Measurements from ENCODE around the gene NRP2. TPM values are rescaled to one million over a fixed set of nuclear protein-coding genes. Genes with fewer than 3 reads are reported as not detected.

NRP2 gene
- total RNA-seq, 2 experiments from 2014 or later: 0.26 to 5.7 TPM

DNA sequence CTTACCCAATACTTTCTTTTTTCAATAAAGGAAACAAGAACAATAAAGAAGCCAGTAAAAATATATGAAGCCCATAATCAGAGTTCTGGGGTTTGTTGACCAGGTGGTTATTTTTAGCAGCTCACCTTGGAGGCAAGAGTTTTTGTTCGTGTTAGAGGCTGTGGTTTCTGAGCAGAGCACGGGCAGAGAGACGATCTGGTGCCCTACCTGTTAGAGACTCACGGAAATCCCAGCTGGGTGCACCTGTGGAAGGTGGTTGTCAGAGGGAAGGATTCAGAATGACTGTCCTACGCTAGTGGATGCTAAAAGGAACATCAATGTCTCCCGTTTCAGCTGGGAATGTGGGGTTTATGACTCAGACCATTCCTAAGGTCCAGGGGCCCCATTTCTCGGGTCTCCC lies 87.6 kb downstream of the NRP2 start:
- no peak for DNase-seq
- no peaks in the 10 kb centered on the region for H3K36me3 Mint-ChIP-seq
- CTCF ChIA-PET: interaction anchor here (0.8 to 1.0 kb wide), 2 partner anchors 9 to 156 kb away, joined by 3 read pairs; no protein-coding TSS in a partner anchor
- no peak for ATAC-seq
- no peaks in the 10 kb centered on the region for H3K9me3 Mint-ChIP-seq (ENCODE audit: low read depth)
- no peak overlapping the region for H3K27ac Mint-ChIP-seq
- H3K4me1 Mint-ChIP-seq: no peaks in the 10 kb centered on the region
- H3K27me3 Mint-ChIP-seq: peaks cover 33% of the 10 kb centered on the region
- H3K4me3 Mint-ChIP-seq: no peak overlapping the region

DNA sequence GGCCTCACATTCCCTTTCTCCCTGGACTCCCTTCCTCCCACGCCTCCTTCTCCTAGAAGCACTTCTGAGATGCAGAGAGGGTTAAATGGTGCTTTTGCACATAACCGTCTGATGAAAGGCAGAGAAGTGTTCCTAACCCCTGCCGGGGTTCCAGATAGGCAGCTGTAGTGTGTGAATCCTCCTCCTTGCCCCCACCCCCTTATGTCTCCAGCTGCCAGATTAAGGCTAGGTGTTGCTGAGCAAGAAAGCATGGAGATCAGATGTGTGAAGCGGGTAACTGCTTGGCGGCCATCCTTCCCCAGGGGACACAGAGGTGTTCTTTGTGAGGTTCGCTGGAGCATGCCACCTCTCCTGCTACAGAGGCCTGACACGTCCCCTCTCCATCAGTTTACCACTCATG lies 88.3 kb downstream of the NRP2 start:
- ATAC-seq: no peak
- no peak for DNase-seq
- no peaks in the 10 kb centered on the region for H3K36me3 Mint-ChIP-seq
- H3K4me3 Mint-ChIP-seq: no peak overlapping the region
- H3K27me3 Mint-ChIP-seq: peaks cover 33% of the 10 kb centered on the region
- H3K9me3 Mint-ChIP-seq (ENCODE audit: low read depth): no peaks in the 10 kb centered on the region
- no peaks in the 10 kb centered on the region for H3K4me1 Mint-ChIP-seq
- CTCF ChIA-PET: interaction anchor here (1.0 kb wide), 1 partner anchor 8 kb away, joined by 3 read pairs; no protein-coding TSS in a partner anchor
- H3K27ac Mint-ChIP-seq: no peak overlapping the region

DNA sequence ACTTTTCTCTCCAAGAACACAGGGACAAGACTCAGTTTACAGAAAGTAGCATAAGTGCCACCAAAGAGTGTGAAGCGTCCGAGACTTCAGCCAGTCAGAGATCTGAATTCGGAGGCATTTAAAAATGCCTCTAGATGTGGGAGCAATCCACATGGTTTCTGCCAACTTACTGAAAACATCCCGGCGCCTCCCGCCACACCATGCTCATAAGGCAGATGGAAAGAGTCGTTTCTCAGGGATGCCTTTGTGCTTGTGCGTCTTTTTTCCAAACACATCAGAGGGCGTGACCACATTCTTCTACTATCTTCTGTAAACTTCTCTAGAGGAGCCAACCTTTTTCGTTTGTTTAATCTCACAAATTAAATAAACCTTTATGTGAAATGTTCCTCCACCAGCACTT lies 88.7 kb downstream of the NRP2 start:
- ATAC-seq (no peak), DNase-seq (no peak)
- H3K27ac Mint-ChIP-seq: no peak overlapping the region
- CTCF ChIA-PET: no interaction called here
- H3K4me3 Mint-ChIP-seq: no peak overlapping the region
- peaks cover 33% of the 10 kb centered on the region for H3K27me3 Mint-ChIP-seq
- H3K4me1 Mint-ChIP-seq: no peaks in the 10 kb centered on the region
- H3K9me3 Mint-ChIP-seq (ENCODE audit: low read depth): no peaks in the 10 kb centered on the region
- no peaks in the 10 kb centered on the region for H3K36me3 Mint-ChIP-seq

DNA sequence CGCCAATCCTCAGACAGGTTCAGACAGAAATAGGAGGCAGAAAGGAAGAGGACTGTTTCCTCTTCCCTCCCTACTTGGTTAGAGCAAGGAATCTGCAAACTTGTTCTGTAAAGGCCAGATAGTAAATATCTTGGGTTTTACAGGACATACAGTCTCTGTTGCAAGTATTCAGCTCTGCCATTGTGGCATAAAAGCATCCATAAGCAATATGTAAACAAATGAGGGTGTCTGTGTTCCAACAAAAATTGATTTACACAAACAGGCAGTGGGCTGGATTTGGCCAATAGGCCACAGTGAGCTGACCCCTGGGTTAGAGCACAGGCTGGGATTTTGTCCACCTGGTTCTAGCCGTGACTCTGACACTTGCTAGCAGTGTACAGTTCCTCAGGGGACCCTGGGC lies 89.4 kb downstream of the NRP2 start:
- Mint-ChIP-seq H3K27me3 (peaks cover 31% of the 10 kb centered on the region), H3K27ac (no peak overlapping the region), H3K4me3 (no peak overlapping the region), H3K36me3 (no peaks in the 10 kb centered on the region), H3K9me3 (ENCODE audit: low read depth) (no peaks in the 10 kb centered on the region), H3K4me1 (no peaks in the 10 kb centered on the region)
- DNase-seq (no peak), ATAC-seq (no peak)
- CTCF ChIA-PET: no interaction called here

DNA sequence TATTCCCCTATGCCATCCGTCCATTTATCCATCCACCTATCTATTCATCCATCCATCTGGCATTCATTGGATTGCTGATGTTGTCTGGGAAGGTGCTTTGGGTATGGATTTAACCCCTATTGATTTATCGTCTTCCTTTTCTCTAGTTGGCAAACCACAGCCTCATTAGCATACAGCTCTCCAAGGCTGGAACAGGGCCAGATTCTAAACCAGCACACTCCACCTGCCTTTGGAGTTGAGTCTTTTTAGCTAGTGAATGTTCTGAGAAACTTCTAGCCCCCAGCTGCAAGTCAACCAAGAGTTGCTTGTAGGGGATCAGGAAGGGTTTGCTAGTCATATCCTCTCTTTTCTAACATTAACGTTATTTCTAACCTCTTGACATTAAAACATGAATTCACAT lies 90.7 kb downstream of the NRP2 start:
- CTCF ChIA-PET: interaction anchor here (1.7 kb wide), 1 partner anchor 153 kb away, joined by 9 read pairs; no protein-coding TSS in a partner anchor
- Mint-ChIP-seq H3K4me1 (no peaks in the 10 kb centered on the region), H3K4me3 (no peak overlapping the region), H3K36me3 (no peaks in the 10 kb centered on the region), H3K9me3 (ENCODE audit: low read depth) (no peaks in the 10 kb centered on the region), H3K27me3 (peaks cover 32% of the 10 kb centered on the region), H3K27ac (no peak overlapping the region)
- ATAC-seq (no peak), DNase-seq (no peak)

DNA sequence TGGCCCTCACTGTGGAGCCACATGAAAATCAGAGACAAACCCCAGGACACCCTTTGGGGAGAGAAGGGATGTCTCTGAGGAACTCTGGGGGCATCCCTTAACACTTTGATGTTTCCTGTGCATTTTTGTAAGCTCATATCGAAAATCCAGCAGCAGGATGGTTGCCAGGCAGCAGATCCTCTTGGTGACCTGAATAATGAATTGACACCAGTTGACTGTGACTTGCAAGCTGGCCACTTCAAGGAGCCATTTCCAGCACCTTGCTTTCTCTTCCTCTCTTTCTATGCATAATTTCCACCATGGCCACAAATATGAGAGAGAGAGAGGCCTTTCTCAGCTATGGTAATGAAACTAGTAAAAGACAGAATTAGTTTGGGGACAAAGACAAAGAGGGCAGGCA lies 91.7 kb downstream of the NRP2 start:
- H3K9me3 Mint-ChIP-seq (ENCODE audit: low read depth): no peaks in the 10 kb centered on the region
- no peaks in the 10 kb centered on the region for H3K36me3 Mint-ChIP-seq
- H3K4me3 Mint-ChIP-seq: no peak overlapping the region
- CTCF ChIA-PET: interaction anchor here (1.0 to 1.7 kb wide), 2 partner anchors 152 to 174 kb away, joined by 5 to 9 read pairs; no protein-coding TSS in a partner anchor
- DNase-seq (no peak), ATAC-seq (no peak)
- peaks cover 40% of the 10 kb centered on the region for H3K27me3 Mint-ChIP-seq
- no peak overlapping the region for H3K27ac Mint-ChIP-seq
- H3K4me1 Mint-ChIP-seq: no peaks in the 10 kb centered on the region

DNA sequence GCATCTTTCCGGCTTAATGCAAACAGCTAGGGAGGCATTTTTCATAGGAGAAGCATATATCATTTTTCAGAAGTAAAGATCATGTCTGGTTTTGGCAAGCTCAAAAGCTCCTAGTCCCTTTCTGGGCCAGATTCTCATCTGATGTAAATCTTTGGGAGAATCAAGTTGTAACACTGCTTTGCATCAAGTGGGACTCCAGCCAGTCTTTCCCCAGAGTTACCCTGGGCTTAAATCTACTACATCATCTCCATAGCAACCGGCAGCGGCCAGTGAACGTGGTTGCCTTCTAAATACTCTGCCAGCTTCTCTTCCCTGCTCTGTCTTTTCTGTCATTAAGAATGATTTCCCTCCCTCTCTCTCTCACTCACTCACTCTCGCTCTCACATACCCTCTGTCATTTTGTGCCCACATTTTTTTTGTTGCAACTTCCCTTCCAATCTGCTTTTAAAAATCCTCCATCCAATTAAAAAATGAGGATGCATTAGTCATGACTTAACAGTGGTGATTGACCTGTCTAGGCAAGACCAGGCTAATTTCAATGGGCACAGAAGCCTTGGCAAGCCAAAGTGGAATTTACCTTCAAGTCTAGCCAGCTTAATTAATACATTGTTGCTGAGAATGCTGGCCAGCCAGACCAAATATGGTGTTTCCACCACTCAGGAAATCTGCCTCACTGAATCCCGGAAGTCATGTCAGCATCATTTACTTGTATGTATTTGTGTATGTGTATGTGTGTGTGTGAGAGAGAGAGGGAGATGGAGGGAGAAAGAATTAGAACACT lies 93.0 kb downstream of the NRP2 start:
- no peaks in the 10 kb centered on the region for H3K4me1 Mint-ChIP-seq
- H3K27me3 Mint-ChIP-seq: peaks cover 39% of the 10 kb centered on the region

DNA sequence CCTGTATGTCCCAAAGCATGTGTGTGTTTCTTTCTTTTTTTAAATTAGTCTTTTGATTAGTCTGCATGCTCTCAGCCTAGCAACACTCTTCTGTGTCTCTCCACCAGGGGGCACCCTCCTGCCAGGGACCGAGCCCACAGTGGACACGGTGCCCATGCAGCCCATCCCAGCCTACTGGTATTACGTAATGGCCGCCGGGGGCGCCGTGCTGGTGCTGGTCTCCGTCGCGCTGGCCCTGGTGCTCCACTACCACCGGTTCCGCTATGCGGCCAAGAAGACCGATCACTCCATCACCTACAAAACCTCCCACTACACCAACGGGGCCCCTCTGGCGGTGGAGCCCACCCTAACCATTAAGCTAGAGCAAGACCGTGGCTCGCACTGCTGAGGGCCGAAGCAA lies 93.8 kb downstream of the NRP2 start:
- no peaks in the 10 kb centered on the region for H3K4me1 Mint-ChIP-seq
- no peaks in the 10 kb centered on the region for H3K36me3 Mint-ChIP-seq
- peak; percentile 51 for ATAC-seq
- peak; percentile 55 for DNase-seq
- CTCF ChIA-PET: interaction anchor here (0.9 to 1.9 kb wide), 6 partner anchors 14 to 149 kb away, joined by 3 to 5 read pairs (median 4); no protein-coding TSS in a partner anchor
- H3K9me3 Mint-ChIP-seq (ENCODE audit: low read depth): no peaks in the 10 kb centered on the region
- H3K27me3 Mint-ChIP-seq: peaks cover 34% of the 10 kb centered on the region
- H3K4me3 Mint-ChIP-seq: no peak overlapping the region
- H3K27ac Mint-ChIP-seq: no peak overlapping the region

More for the DNA sequence above, 93.0 kb downstream of the NRP2 start:
- no peak for DNase-seq
- Mint-ChIP-seq H3K4me3 (no peak overlapping the region), H3K27ac (no peak overlapping the region), H3K9me3 (ENCODE audit: low read depth) (no peaks in the 10 kb centered on the region), H3K36me3 (no peaks in the 10 kb centered on the region)
- CTCF ChIA-PET: interaction anchor here (0.9 to 1.9 kb wide), 6 partner anchors 14 to 150 kb away, joined by 3 to 5 read pairs (median 4); no protein-coding TSS in a partner anchor
- no peak for ATAC-seq

DNA sequence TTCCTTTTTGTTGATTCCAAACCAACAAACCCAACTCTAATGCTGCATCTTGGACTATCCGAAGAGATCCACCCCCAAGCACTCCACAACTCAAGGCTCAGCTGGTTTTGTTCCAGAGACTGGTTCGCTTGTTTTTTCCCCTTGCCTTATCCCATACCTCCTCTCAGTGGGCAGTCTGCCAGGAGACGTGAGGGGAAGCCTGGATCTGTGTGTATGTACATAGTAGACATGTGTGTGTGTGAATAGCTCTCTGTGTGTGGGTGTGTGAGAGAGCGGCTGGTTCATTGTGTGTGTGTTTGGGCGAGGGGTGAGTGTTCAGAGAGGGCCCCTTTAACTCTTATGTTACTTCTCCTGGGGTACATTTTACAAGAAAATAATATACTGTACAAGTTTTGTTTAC lies 94.4 kb downstream of the NRP2 start:
- Mint-ChIP-seq H3K27me3 (peaks cover 34% of the 10 kb centered on the region), H3K4me3 (no peak overlapping the region), H3K36me3 (no peaks in the 10 kb centered on the region), H3K27ac (no peak overlapping the region), H3K4me1 (no peaks in the 10 kb centered on the region), H3K9me3 (ENCODE audit: low read depth) (no peaks in the 10 kb centered on the region)
- CTCF ChIA-PET: interaction anchor here (0.9 to 1.9 kb wide), 4 partner anchors 108 to 150 kb away, joined by 3 to 5 read pairs (median 4); no protein-coding TSS in a partner anchor
- no peak for DNase-seq
- ATAC-seq: no peak

DNA sequence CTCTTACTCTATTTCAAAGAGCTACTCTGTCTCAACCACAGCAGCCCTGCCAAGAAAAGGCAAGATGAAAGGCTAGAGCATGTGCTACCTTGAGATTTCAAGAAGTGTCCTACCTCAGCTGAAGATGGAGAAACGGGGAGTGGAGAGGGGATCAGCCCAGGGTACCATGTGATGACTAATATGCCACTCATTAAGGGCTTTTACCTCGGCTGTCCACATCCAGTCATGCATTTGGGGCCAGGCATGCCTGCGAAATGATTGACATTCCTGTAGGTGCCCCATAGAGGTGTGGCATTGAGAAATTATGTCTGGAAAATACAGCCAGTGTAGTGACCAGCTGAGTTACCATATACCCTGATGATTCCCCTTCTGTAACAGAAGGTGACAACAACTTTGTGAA lies 96.1 kb downstream of the NRP2 start:
- H3K9me3 Mint-ChIP-seq (ENCODE audit: low read depth): no peaks in the 10 kb centered on the region
- no peaks in the 10 kb centered on the region for H3K36me3 Mint-ChIP-seq
- H3K4me3 Mint-ChIP-seq: no peak overlapping the region
- H3K27ac Mint-ChIP-seq: no peak overlapping the region
- ATAC-seq (no peak), DNase-seq (no peak)
- peaks cover 27% of the 10 kb centered on the region for H3K27me3 Mint-ChIP-seq
- no peaks in the 10 kb centered on the region for H3K4me1 Mint-ChIP-seq
- CTCF ChIA-PET: interaction anchor here (0.7 to 1.4 kb wide), 2 partner anchors 8 to 14 kb away, joined by 3 read pairs; no protein-coding TSS in a partner anchor

DNA sequence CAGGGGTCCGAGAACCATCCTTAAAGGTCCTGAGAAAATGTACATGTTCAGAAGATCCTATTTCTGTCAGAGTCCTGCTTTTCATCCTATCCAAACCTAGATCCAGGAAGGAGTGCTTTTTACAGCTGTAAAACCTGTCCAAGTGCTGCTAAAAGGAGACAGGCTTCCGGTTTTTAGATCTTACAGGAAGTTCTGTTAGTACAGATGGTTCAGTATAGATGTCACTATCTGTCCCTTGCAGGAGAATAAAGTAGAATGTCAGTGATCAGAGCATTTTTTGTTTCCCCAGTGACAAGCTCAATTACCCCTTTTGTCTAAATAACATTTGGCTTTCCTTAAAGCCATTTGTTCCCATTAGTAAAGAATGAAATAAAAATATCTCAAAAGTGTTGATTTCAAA lies 98.3 kb downstream of the NRP2 start:
- no peak overlapping the region for H3K27ac Mint-ChIP-seq
- no peak overlapping the region for H3K4me3 Mint-ChIP-seq
- no peak for ATAC-seq
- no peaks in the 10 kb centered on the region for H3K4me1 Mint-ChIP-seq
- peaks cover 21% of the 10 kb centered on the region for H3K27me3 Mint-ChIP-seq
- no peak for DNase-seq
- H3K36me3 Mint-ChIP-seq: no peaks in the 10 kb centered on the region
- no peaks in the 10 kb centered on the region for H3K9me3 Mint-ChIP-seq (ENCODE audit: low read depth)
- CTCF ChIA-PET: no interaction called here

DNA sequence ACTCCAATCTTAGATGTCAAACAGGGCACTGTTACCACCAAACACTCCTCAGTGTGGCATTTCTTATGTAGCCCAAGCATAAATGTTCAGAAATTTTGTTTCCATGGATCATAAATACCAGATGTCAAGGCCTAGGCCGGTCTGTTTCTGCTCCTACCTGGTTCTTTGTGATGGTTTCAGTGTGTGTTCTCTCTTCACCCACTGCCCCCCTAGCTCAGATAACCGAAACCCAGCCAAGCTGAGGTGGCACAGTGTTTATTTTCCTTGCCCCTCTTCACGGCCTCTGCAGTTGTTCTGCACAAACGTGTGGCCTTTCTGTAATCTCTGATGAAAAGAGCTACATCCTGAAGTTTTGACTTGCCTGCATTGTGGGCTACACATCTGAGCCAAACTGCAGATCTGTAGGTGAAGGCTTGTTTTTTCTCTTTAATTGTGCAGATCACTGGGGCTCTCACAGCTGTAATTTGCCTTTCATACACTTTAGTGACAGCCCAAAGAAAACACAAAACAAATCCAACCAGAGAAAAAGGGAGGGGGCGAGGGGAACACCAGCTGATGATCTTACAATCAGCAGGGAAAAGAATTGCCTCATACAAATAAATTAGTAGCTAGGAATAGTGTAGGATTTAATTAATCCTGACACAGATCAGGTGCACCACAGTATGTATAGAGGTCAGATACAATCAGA lies 99.1 kb downstream of the NRP2 start:
- CTCF ChIA-PET: no interaction called here
- no peak overlapping the region for H3K27ac Mint-ChIP-seq
- DNase-seq: no peak
- H3K4me1 Mint-ChIP-seq: no peaks in the 10 kb centered on the region
- peaks cover 28% of the 10 kb centered on the region for H3K27me3 Mint-ChIP-seq
- H3K4me3 Mint-ChIP-seq: no peak overlapping the region
- H3K36me3 Mint-ChIP-seq: no peaks in the 10 kb centered on the region
- no peak for ATAC-seq
- no peaks in the 10 kb centered on the region for H3K9me3 Mint-ChIP-seq (ENCODE audit: low read depth)

DNA sequence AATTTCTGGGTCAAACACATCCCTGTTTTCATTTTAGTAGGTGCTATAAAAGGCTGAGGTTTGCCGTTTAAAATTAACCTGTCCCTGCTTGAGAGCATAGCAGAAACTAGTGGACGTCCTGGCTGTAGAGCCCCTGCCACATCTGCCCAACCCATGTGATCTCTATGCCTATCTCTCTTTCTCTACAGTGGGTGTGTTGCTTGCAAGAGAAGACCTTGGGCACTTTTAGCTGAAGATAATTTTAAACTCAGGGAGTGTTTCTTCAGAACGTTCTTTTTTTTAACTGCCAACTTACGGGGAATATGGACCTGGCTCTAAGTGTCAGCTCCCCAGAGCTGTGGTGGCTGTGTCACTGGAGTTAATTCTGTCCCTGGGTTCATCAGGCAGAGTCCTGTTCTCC lies 100.6 kb downstream of the NRP2 start:
- no peak for DNase-seq
- no peak for ATAC-seq
- peaks cover 31% of the 10 kb centered on the region for H3K27me3 Mint-ChIP-seq
- H3K9me3 Mint-ChIP-seq (ENCODE audit: low read depth): no peaks in the 10 kb centered on the region
- no peak overlapping the region for H3K27ac Mint-ChIP-seq
- CTCF ChIA-PET: no interaction called here
- no peaks in the 10 kb centered on the region for H3K36me3 Mint-ChIP-seq
- H3K4me3 Mint-ChIP-seq: no peak overlapping the region
- no peaks in the 10 kb centered on the region for H3K4me1 Mint-ChIP-seq
